ENCODE data around the gene NDUFV2. TPM values are rescaled to one million over a fixed set of nuclear protein-coding genes. Genes with fewer than 3 reads are reported as not detected.

Gene NDUFV2
- total and polyA plus RNA-seq, 2 of the 8 experiments (the other 6 are each of a cell fraction or from before 2014, with no cell fraction given) = 90.8 to 191 TPM

- no peak overlapping the region for H2BK120ac ChIP-seq (replicated peaks; ENCODE audit: low read depth, low read length)
- H3K9ac ChIP-seq (replicated peaks in 1 of 4; ENCODE audit: extremely low read depth in 1 of 4, low read depth in 3 of 4, low read length in 3 of 4) = no peak overlapping the region
- no peak overlapping the region for H4K8ac ChIP-seq (ENCODE audit: extremely low read depth, insufficient read depth, low read length)
- no peak overlapping the region for H3K4me3 ChIP-seq (ENCODE audit: extremely low read depth in 1 of 4, insufficient read depth in 2 of 4, low read depth in 3 of 4, low read length in 4 of 4)
- no peak overlapping the region for H2BK15ac ChIP-seq (ENCODE audit: low read length)
- DNase-seq (ENCODE audit: low read depth in 1 of 2, low spot score in 2 of 2) (no peak), FAIRE-seq (no peak)
- no peak overlapping the region for H2BK12ac ChIP-seq (ENCODE audit: low read depth, low read length)
- H3K18ac ChIP-seq (ENCODE audit: extremely low read depth, low read length) = no peak overlapping the region
- H3K14ac ChIP-seq (ENCODE audit: insufficient read length) = no peak overlapping the region
- no peak overlapping the region for H4K91ac ChIP-seq (replicated peaks; ENCODE audit: insufficient read length, low read length)
- no peaks in the 10 kb centered on the region for H4K20me1 ChIP-seq (replicated peaks in 1 of 2; ENCODE audit: control insufficient read depth in 1 of 2, insufficient read depth in 2 of 2, low read length in 2 of 2)
- no peaks in the 10 kb centered on the region for H3K4me1 ChIP-seq (replicated peaks in 1 of 4; ENCODE audit: control insufficient read depth in 3 of 4, insufficient read depth in 4 of 4, low read length in 3 of 4)
- no peaks in the 10 kb centered on the region for H3K9me3 ChIP-seq (ENCODE audit: insufficient read depth in 2 of 2, low read depth in 1 of 2, low read length in 1 of 2)
- H3K36me3 ChIP-seq (ENCODE audit: control insufficient read depth in 2 of 4, insufficient read depth in 4 of 4, low read length in 3 of 4) = no peaks in the 10 kb centered on the region
- no peak overlapping the region for H2AFZ ChIP-seq (ENCODE audit: low read length)
- H2AK5ac ChIP-seq (ENCODE audit: low read depth, low read length) = no peak overlapping the region
- H2BK5ac ChIP-seq (ENCODE audit: low read depth, low read length) = no peak overlapping the region
- H4K5ac ChIP-seq (ENCODE audit: insufficient read length, low read depth, low read length) = no peak overlapping the region
- no peak overlapping the region for H3K27ac ChIP-seq (ENCODE audit: low read depth, low read length)
- WGBS, 2 experiments (ENCODE audit: extremely low coverage in 1 of 2, insufficient coverage in 1 of 2, insufficient read length in 1 of 2, insufficient replicate concordance in 2 of 2, low coverage in 1 of 2, low lambda C conversion rate in 2 of 2, missing lambda C conversion rate in 1 of 2) = 41% methylated on average over 2 of the region's 2 CpGs; no CpG with 5 or more reads in 1 of the 2 experiments
- POLR2A ChIA-PET (ENCODE audit: partially characterized antibody) = no interaction called here
- H3K56ac ChIP-seq (replicated peaks; ENCODE audit: insufficient read length, low read depth, low read length) = no peak overlapping the region
- H3K27me3 ChIP-seq (replicated peaks in 1 of 4; ENCODE audit: control insufficient read depth in 3 of 4, extremely low read depth in 1 of 4, insufficient read depth in 3 of 4, low read length in 3 of 4) = no peaks in the 10 kb centered on the region
- no peaks in the 10 kb centered on the region for H3K79me1 ChIP-seq (ENCODE audit: low read depth, low read length)
- CTCF ChIA-PET (ENCODE audit: partially characterized antibody) = interaction anchor here (0.6 kb wide), 1 partner anchor 49 kb away, joined by 4 read pairs; no protein-coding TSS in a partner anchor
- no peak overlapping the region for H2BK20ac ChIP-seq (ENCODE audit: low read length)
- H3K23me2 ChIP-seq (ENCODE audit: low read depth, low read length) = no peaks in the 10 kb centered on the region
- no peak for TF ChIP-seq E2F6 (IDR thresholded peaks at IDR 0.05)
- H3K23ac ChIP-seq (ENCODE audit: insufficient read length) = no peak overlapping the region
- no peak overlapping the region for H3K4me2 ChIP-seq (ENCODE audit: insufficient read depth in 1 of 2, low read depth in 2 of 2, low read length in 2 of 2)
- H3K4ac ChIP-seq (replicated peaks; ENCODE audit: insufficient read length, low read depth, low read length) = no peak overlapping the region
- H3K79me2 ChIP-seq (ENCODE audit: control insufficient read depth in 1 of 2, insufficient read depth in 2 of 2, low read length in 2 of 2) = no peaks in the 10 kb centered on the region
Measured at GRCh38 chr18:9086015-9086414, 16.5 kb upstream of the NDUFV2 start.
